Measurements from ENCODE around the gene AXIN2. TPM values are rescaled to one million over a fixed set of nuclear protein-coding genes. Genes with fewer than 3 reads are reported as not detected.

The AXIN2 gene
- polyA plus RNA-seq, 3 donors = 22.1 to 24.6 (median 23.1) TPM

DNA sequence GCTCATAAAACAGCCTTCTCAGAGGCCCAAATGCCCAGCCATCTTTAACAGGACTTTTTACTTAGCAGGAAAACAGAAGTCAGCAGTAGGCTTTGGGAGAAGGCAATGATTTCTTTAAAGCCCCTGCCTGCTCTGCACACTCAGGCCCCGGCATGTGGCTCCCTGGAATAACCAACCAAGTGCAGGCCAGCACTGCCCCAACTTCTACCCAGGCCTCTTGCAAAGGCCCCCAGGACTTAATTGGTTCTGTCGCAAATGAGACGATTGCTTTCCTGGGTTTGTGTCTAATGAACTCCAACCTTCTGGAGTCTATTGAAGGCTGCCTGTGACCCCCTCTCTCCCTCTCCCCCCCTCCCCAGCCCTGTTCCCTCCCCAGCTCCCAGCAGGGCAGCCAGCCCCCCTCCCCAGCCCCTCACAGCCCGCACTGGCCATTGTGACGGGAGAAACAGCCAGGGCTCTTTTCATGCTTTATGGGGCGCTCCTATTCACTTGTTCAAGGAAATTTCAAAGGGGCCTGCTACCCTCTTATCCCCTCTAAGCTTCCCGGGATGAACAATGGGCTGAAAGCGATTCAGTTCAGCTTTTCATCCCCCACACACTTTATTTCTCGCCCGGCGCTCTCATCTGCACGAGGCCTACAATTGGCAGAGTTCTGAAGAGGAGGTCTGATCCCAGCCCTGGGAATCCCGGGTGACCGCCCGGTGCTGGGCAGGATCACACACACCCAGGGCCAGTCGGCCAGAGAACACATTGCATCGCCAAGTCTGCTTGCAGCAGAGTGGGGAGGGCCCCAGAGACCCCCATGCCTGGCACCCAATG lies 15.5 kb downstream of the AXIN2 start:
- no peak for DNase-seq (ENCODE audit: extremely low read depth in 1 of 11, low read depth in 9 of 11, low spot score in 4 of 11)

DNA sequence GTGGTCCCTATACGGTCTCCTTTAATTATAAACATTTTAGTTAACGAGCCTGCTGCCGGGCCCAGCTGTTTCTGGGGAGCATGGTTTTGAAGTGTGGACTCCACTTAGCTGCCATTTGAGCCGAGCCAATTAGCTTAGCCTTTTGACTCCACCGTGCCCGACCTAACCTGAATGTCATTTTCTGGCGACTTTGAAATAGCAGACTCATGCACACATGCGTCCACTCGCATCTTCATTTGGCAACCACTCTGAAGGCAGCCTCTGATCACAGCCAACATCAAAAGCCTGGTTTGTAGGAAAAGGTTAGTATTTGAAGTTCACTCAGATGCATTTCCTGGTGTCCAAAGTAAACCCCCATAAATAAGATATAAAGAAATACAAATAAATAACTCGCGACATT lies 16.8 kb downstream of the AXIN2 start:
- DNase-seq (ENCODE audit: extremely low read depth in 1 of 11, low read depth in 9 of 11, low spot score in 4 of 11) = no peak

DNA sequence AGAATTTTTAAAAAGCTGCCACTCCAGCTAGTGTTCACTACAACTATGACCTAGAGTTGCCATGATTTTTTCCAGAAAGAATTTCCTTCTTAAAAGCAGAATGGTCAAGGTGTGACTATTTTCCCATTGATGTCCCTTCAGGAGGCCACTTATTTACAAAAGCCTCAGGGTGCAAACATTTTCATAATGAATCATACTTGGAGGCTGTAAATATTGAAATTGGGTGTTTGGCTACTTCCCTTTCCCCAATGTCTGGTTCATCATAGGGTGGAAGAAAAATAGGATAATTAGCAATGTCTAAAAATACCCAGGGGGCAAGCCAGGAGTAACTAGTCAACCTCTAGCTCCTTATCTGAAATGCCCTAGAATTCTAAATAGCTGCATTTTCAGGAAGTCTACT lies 18.8 kb downstream of the AXIN2 start:
- no peak for DNase-seq (ENCODE audit: extremely low read depth in 1 of 11, low read depth in 9 of 11, low spot score in 4 of 11)

DNA sequence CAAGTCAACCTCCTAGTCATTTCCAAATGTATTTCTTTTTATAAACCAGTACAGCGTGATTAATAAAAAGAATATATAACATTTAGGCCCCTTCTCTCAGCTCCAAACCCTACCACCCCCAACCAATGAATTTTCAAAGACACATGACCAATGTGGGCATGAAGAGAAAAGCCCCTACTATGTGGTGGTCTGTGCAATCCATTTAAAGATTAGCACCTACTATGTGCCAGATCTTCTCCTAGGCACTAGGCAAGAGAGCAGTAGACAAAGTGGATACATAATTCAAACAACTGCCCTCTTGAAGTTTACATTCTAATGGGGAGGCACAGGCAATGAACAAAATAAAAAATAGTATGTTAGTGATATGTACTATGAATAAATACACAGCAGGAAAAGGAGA lies 19.4 kb downstream of the AXIN2 start:
- DNase-seq (ENCODE audit: extremely low read depth in 1 of 11, low read depth in 9 of 11, low spot score in 4 of 11) = no peak

DNA sequence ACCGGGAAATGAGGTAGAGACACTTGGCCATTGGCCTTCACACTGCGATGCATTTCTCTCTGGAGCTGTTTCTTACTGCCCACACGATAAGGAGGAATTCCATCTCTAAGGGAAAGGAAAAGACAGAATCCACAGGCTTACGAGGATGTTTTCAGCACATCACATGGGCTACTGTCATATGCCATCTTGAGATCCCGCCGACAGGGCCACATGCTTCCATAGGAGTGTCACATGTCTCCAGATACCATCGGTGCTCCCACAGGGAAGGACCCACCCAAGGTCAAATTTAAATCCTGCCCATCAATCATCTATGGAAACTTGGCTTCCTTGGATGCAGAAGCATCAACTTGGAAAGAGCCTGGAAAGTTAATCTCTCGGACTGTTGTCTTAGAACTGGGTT lies 20.0 kb downstream of the AXIN2 start:
- no peak for DNase-seq (ENCODE audit: extremely low read depth in 1 of 11, low read depth in 9 of 11, low spot score in 4 of 11)

DNA sequence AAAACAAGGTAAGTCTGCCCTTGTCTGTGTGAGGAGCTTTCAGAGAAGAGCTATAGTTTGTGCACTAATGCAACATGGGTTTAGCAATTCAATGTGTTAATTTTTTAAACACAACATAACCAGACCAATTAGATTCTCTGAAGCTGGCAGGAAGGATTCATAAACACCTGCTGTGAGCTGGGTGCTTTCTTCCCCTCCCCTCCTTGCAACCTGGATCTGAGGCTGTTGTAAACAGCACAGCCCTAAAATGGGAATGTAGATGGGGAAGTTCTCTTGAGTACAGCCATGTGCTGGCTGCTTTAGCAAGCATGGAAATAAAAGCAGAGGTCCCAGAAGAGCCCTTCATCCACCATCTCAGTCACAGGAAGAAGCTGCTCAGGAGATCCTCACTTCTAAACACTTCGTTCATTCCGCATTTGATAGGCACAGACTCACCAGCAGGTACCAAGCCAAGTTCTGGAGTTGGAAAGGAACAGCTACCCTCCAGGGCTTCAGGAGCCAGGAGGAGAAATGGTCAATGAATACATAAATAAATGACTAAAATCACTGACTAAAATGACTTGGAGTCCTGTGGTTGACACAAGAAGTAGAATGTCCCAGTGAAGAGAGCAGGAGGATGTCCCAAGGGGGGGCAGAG lies 21.7 kb downstream of the AXIN2 start:
- no peak for DNase-seq (ENCODE audit: extremely low read depth in 1 of 11, low read depth in 9 of 11, low spot score in 4 of 11)

DNA sequence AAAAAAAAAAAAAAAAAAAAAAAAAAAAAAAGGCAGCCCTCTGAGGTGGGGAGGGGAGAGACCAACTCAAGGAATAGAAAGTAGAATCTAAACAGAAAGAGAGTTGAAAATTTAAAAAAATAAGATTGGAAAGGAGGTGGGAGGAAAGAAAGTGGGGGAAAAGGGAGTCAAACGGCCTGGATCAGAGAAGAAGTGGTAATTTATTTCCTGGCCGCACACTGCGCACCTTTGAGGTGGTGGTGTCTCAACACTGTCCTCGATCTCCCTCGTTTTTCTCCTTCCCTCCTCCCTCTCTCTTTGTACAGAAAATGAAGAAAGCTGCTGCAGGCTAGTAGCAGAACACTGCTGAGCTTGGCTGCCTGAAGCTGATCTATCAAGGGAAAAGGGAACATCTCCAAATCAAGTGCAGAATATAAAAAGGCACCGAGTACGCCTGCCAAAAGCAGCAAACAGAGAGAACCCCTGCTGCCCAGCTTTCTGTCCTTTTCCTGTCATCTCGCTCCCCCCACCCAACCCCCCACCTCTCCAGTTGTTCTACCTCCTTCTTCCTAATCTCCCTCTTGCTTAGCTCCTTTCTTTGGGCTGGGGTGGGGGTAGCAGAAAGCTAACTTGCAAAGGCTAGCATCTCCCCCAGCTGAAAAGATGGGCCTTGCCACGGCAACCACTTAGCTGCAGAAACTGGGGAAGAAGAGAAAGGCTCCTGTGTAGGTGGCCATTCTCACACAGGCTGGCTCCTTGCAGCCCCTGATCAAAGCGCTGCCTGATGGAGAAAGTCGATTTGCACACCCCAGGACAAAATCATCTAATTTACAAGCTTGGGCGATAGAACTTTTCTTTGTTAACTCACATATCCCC lies 22.5 kb downstream of the AXIN2 start:
- no peak for DNase-seq (ENCODE audit: extremely low read depth in 1 of 11, low read depth in 9 of 11, low spot score in 4 of 11)

DNA sequence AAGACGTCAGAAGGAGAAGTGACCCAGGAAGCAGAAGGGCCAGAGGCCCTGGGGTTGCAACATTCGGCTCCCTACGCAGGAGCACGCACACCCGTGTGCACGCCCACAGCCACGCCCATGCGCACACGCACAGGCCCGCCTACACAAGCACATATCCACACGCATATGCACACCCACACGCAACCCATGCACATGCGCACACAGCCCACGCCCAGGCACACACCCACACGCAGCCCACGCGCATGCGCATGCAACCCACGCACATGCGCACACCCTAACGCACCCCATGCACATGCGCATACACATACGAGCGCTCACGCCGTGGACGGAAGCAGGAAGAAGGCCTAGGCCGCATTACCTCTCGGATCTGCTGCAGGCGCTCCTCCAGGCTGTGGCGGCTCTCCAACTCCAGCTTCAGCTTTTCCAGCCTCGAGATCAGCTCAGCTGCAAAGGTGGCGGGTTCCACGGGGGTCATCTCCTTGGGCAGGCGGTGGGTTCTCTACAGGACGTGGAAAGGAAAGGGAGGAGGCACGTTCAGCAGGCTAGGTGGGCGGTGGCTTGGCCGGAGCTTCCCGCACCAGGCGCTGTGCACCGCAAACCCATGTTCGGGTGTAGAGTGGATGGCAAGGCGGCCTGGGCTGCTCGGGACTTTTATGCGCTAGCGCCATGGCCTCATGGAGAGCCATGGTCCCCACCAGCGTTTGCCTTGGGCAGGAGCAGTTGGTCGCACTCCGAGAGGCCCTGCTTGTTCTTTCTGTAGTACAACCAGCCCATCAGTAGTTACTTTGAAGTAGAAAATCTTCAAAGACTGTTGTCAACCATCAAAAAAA lies 23.4 kb downstream of the AXIN2 start:
- DNase-seq (ENCODE audit: extremely low read depth in 1 of 11, low read depth in 9 of 11, low spot score in 4 of 11) = no peak

DNA sequence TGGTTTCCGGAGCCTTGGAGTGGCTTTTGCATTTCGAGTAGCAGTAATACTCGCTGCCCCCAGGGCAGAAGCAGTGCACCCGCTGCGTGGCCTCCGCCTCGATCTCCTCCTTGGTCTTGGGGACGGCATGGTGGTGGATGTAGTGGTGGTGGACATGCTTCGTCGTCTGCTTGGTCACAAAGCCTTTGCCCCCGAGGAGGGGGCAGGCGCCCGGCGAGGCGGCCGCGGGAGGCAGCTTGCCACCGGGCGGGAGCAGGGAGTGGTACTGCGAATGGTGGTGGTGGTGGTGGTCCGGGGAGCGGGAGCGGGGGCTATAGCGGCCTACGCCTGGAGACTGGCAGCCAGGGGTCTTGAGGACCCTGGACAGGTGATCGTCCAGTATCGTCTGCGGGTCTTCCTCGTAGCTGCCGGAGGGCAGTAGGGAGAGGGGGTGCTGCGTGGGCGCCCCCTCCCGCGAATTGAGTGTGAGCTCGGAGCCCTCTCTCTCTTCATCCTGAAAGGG lies 24.1 kb downstream of the AXIN2 start:
- no peak for DNase-seq (ENCODE audit: extremely low read depth in 1 of 11, low read depth in 9 of 11, low spot score in 4 of 11)

DNA sequence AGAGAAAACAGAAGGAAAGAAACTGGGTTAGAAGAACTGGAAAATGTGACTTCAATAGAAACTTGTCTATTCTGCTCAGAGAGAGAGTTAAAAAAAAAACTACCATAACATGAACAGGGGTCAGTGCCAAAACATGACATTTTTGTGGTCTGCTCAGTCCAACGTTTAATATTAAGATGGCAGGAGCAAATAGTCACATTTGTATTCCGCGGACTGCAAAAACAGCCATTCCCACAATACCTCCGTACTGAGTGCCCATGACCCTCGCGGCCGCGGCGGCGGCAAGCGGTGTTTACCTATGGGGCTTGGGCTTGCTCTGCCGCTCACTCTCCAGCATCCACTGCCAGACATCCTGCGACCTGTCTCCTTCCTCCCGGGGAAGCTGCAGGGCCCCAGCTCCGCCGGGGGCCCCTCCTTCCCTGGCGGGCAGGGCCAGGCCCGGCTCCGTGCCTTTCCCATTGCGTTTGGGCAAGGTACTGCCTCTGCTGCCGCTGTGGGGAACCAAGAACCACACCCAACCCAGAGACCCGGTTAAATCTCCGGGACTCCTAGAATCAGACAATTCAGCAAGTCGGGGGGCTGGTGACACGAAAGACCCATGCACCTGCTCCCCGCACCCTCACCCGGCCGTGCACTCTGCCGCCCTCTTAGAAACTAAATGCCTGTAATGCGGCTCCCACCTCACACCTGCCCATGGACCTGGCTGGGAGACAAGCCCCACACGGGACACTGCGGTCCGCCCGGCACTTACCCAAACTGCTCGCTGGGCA lies 24.7 kb downstream of the AXIN2 start:
- no peak for DNase-seq (ENCODE audit: extremely low read depth in 1 of 11, low read depth in 9 of 11, low spot score in 4 of 11)

DNA sequence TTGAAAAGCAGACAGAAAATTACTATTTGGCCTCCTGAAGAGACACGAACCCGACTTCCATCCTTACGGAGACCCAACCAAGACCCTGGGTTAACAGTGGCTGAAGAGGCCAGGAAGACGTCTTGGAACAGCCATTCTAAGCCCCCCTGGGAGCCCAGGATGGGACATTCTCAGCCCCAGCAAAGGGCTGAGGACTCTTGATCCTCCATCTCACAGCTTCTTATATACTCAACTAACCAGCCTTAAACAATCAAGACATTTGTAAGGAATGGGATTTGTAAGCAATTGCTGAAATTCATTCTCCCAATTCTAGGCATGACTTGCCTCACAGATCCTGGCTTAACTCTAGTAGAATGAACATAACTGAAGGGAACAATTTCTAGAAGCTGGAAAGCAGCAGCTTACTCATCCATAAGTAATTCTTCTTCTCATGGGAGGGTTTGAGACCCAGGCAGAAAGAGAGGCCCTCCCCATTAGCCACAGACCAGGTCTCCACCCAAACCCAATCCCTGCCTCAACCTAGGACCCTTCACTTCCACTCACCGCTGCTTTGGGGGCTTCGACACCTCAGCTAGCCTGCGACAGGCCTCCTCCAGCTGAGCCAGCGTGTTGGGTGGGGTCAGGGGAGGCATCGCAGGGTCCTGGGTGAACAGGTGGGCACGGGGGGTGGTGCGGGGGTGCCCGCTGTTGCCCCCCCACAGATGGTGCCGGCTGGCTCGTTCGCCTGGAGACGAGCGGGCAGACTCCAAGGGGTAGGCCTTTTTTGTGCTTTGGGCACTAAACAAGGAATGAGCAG lies 25.5 kb downstream of the AXIN2 start:
- DNase-seq (ENCODE audit: extremely low read depth in 1 of 11, low read depth in 9 of 11, low spot score in 4 of 11) = no peak

DNA sequence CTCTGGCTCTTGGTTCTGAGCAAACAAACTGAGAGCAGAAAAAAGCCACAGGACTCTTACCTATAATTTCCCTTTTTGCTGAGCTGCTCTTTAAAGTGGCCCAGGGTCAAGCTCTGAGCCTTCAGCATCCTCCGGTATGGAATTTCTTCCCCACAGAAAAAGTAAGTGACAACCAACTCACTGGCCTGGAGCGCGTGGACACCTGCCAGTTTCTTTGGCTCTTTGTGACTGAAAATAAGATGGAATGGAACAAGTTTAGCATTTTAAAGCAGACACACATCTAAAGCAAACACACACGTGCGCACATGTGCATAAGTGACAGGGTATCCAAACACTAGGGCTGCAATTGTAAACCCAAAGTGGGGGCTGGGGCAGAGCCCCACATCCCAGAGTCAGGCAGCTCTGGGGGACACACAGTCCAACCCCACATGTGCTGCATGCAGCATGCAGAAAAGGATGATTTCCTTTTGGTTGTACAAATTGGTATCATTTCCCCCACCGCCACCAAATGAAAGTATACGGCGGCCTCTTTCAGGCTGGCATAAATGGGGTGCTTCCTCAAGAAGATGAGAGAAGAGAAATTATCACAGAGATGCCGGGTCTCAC lies 27.5 kb downstream of the AXIN2 start:
- no peak for DNase-seq (ENCODE audit: extremely low read depth in 1 of 11, low read depth in 9 of 11, low spot score in 4 of 11)

DNA sequence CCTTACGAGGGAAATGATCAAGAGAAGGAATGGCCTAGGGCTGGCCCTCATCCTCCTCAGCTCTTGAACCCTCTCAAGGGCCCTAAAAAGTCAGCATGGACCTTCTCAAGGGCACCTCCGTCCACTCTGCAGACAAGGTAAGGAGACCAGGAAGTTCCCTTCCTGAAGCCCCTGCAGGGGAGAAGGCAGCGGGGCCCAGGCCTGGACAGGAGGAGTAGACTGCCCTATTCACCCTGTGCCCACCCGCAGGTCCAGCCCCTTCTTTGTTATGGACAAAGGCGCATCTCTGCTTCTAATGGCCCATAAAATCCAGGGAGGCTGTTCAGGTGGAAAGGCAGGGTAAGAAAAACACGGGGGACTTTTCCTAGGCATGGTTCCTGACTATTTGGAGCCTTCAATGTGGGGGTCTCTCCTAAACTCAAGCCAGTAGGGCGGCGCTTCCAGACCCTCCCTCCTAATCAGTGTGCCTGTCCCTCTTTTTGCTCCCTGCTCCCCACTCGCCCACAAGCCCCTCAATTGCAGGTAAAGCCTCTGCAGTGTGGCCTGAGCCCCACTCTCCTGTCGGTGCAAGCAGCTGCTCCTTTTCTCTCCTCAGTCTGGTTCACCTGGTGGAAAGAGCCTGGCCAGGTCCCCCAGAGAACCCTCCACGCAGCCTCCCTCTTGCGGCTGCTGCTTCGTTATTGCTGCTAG lies 28.2 kb downstream of the AXIN2 start:
- DNase-seq (ENCODE audit: extremely low read depth in 1 of 11, low read depth in 9 of 11, low spot score in 4 of 11) = no peak

DNA sequence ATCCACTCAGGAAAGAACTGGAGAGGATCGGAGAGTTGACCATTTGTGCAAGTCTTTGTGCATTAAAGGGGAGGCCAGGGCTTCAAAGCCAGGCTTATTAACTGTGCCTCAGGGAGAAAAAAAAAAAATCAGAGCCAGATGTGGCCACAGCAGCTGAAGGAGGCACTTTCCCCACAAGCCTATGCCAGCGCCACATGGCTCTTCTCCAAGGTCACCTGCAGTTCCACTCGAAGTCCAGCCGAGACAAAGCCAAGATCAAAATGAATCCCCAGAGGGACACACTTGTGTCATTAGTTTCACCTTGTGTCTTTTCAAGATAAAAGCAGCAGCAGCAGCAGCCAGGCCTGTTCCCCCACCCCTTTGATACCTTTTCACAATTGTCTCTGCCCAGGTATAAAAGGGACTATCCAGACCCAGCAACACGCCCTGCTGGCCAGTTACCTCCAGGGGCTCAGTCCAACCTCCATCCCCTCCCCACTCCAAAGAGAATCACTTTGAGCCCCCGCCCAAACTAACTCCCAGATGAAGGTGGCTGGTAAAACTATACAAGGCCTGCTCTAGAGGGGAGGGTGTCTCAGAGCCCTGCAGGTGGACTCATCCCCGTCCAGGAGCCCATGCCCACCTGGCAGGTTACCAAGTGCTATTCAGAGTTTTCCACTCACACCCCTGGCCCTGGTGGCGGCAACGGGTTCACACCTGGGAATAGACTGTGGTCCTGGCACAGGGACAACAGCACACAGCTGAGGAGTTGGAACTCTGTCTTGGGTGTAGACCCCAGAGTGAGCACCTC lies 29.2 kb downstream of the AXIN2 start:
- no peak for DNase-seq (ENCODE audit: extremely low read depth in 1 of 11, low read depth in 9 of 11, low spot score in 4 of 11)

DNA sequence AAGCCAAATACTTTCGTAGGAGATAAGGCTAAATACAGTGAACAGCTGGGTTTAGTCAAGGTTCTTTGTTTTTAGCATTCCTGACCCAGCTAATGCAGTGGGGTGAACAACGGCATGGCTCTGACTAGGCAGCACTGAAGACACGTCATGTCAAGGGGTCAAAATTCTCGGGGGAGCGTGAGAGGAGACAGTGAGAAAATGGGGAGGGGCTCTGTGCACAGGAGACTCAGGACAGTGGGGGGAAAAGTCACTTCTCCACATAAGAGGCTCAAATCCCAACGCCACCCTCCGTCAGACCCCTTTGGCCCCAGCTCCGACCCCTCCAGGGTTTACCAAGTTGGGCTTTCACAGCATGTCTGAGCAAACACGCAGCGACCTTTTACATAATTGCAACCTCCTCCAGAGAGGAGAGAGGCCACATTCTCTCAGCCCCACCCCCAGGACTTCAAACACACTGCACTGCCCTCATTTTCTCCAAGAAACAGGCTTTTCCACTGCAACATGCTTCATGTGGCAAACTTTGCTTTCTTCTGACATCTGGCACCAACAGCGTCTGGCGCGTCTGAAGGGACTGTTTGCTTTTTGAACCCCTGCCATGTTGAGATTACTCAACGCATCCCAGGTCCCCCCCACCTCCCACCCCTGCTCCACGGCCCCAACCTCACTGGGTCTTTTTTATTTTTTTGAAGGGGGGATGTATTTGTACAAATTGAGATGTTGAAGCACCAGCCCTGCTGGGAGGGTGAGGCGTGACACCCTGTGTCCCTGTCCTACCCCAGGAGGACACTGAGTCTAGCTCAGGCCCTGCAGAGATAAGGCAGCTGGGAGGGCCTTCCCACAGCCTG lies 30.0 kb downstream of the AXIN2 start:
- DNase-seq (ENCODE audit: extremely low read depth in 1 of 11, low read depth in 9 of 11, low spot score in 4 of 11) = peak; percentile 69 to 88 (median 78)
